Measurements from ENCODE around the gene YIPF7. TPM values are rescaled to one million over a fixed set of nuclear protein-coding genes. Genes with fewer than 3 reads are reported as not detected.

The YIPF7 gene
- not detected for total RNA-seq

DNA sequence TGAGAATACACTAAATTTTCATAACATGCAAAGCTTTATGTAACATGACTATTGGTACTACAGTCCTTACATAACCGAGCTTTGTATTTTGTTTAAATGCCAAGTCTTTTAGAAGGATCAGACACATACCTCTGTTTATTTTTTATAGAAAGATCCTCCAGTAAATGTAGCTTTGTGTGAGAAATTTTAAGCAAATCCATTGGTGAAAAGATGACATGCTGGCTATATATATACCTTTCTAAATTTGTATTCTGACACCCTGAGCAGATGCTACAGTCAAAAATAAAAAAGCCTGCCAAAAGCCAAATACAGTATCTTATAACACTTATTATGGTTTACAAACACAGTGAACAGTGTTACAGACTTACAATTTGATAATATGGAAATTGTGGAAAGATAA lies at the start of gene YIPF7:
YIPF7 (minus strand) TSS at position 201 of the 400 bp plus-strand sequence. CDS start 1,525 bp downstream, outside the sequence.
- H3K36me3 ChIP-seq: no peaks in the 10 kb centered on the region
- no peaks in the 10 kb centered on the region for H3K27me3 ChIP-seq
- no peak within 1 kb of the TSS for H3K4me3 ChIP-seq
- no peaks in the 10 kb centered on the region for H3K4me1 ChIP-seq
- TF ChIP-seq POLR2A (IDR thresholded peaks at IDR 0.05): no peak
- TF ChIP-seq, protein P1, sequence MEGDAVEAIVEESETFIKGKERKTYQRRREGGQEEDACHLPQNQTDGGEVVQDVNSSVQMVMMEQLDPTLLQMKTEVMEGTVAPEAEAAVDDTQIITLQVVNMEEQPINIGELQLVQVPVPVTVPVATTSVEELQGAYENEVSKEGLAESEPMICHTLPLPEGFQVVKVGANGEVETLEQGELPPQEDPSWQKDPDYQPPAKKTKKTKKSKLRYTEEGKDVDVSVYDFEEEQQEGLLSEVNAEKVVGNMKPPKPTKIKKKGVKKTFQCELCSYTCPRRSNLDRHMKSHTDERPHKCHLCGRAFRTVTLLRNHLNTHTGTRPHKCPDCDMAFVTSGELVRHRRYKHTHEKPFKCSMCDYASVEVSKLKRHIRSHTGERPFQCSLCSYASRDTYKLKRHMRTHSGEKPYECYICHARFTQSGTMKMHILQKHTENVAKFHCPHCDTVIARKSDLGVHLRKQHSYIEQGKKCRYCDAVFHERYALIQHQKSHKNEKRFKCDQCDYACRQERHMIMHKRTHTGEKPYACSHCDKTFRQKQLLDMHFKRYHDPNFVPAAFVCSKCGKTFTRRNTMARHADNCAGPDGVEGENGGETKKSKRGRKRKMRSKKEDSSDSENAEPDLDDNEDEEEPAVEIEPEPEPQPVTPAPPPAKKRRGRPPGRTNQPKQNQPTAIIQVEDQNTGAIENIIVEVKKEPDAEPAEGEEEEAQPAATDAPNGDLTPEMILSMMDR (IDR thresholded peaks at IDR 0.05): no peak
- H3K27ac ChIP-seq: no peak within 1 kb of the TSS
- no peak for DNase-seq
- no peaks in the 10 kb centered on the region for H3K9me3 ChIP-seq

DNA sequence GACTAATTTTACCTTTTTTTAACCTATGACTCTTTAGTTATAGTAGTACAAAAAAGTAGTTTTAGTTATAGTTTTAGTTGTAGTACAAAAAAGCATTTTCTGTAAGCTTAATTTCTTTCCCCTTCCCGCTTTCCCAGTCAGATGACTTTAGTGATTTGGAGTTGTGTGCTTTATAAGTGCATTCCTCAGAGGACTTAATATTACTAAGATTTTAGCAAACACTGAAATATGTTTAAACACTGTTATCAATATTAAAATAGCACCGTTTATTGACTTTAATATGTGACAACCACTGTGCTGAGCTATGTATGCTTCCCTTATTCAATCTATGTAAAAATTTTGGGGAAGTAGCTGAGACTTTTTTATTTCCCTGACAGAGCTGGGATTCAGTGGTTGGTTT lies 49.6 kb upstream of the YIPF7 start:
- no peak overlapping the region for H3K4me3 ChIP-seq
- no peak for DNase-seq
- no peaks in the 10 kb centered on the region for H3K9me3 ChIP-seq
- no peak for TF ChIP-seq POLR2A (IDR thresholded peaks at IDR 0.05)
- TF ChIP-seq, protein P1 (IDR thresholded peaks at IDR 0.05): no peak
- no peak overlapping the region for H3K27ac ChIP-seq
- H3K4me1 ChIP-seq: no peaks in the 10 kb centered on the region
- peaks cover 0 to 68% (median 0%) of the 10 kb centered on the region in 3 donors for H3K36me3 ChIP-seq
- H3K27me3 ChIP-seq: no peaks in the 10 kb centered on the region

DNA sequence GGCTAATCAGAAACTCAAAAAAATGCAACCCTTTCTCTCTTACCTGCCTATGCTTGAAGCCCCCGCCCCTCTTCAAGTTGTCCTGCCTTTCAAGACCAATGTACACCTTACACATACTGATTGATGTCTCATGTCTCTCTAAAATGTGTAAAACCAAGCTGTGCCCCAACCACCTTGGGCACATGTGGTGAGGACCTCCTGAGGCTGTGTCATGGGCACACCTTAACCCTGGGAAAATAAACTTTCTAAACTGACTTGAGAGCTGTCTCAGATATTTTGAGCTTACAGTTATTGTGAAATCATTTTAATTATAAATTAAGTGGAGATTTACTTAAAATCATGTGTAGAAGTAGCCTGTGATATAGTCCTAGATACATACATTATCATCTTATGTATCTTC lies 49.0 kb upstream of the YIPF7 start:
- DNase-seq: no peak
- Histone ChIP-seq H3K27me3 (no peaks in the 10 kb centered on the region), H3K4me1 (no peaks in the 10 kb centered on the region), H3K4me3 (no peak overlapping the region), H3K27ac (no peak overlapping the region), H3K36me3 (peaks cover 0 to 70% (median 0%) of the 10 kb centered on the region in 3 donors), H3K9me3 (no peaks in the 10 kb centered on the region)
- TF ChIP-seq, protein P1 (IDR thresholded peaks at IDR 0.05): no peak
- no peak for TF ChIP-seq POLR2A (IDR thresholded peaks at IDR 0.05)

DNA sequence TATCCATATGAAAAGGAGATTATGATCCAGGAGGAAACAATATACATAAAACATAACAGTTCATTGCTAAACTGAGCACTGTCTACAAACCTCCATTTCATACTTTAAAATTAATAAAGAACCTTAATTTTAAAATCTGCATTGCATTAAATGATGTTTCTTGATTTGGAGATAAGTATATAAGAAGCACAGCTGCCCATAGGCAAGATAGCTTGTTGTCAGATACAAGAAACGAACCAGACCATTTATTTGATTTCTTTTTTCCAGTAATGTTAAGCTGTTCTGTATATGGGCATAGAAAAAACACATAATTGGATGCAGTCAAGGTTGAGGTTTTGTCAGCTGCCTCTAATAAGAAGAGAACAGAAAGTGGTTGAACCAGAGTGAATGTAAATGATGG lies 33.2 kb upstream of the YIPF7 start:
- H3K36me3 ChIP-seq: peaks cover 0 to 80% (median 0%) of the 10 kb centered on the region in 3 donors
- no peak for DNase-seq
- H3K4me1 ChIP-seq: peaks cover 0 to 8% (median 0%) of the 10 kb centered on the region in 4 donors
- no peaks in the 10 kb centered on the region for H3K27me3 ChIP-seq
- no peaks in the 10 kb centered on the region for H3K9me3 ChIP-seq
- TF ChIP-seq, protein P1 (IDR thresholded peaks at IDR 0.05): no peak
- TF ChIP-seq POLR2A (IDR thresholded peaks at IDR 0.05): no peak
- no peak overlapping the region for H3K4me3 ChIP-seq
- H3K27ac ChIP-seq: no peak overlapping the region

DNA sequence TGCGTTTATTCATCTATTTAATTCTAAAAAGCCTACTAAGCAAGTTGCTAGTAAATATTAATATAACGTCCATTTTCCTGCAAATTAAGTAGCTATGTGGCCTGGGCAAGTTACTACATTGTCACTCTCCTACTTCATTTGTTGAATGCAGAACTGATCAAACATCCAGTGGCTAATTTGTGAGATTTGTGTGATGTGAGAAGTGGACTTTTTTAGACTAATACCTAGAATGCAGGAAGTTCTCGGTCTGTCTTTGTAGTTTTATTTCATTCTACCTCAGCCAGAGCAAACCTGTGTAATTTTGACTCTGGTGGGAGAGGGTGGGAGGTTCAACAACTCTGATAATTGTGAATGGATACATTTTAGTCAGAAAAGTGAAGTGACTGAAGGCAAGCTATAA lies 27.6 kb upstream of the YIPF7 start:
- Histone ChIP-seq H3K27ac (peak overlapping the region in 3 of 4 donors; percentile 87 to 91 (median 91)), H3K27me3 (no peaks in the 10 kb centered on the region), H3K4me3 (peak overlapping the region; percentile 69 to 94 (median 72)), H3K9me3 (no peaks in the 10 kb centered on the region), H3K4me1 (peaks cover 0 to 17% (median 0%) of the 10 kb centered on the region in 4 donors), H3K36me3 (peaks cover 0 to 27% (median 0%) of the 10 kb centered on the region in 3 donors)
- no peak for DNase-seq
- TF ChIP-seq POLR2A (IDR thresholded peaks at IDR 0.05): no peak
- TF ChIP-seq, protein P1 (IDR thresholded peaks at IDR 0.05): no peak
